HCT116 (cell line): ENCODE data around the gene F10. TPM values are rescaled to one million over a fixed set of nuclear protein-coding genes. Genes with fewer than 3 reads are reported as not detected.

ENCODE experiments used
- ATAC-seq: fragments of 200-7000 bp; cut with Tn5 transposase; 2 replicates; pipeline ENCODE4 v1.9.1; 2020; ENCODE audit warnings: mild to moderate bottlenecking, moderate library complexity
- BruUV-seq: library from RNA; stranded (reverse); fragments of 400-500 nt; replicated peaks from 2 replicates; lab custom pipeline; 2021; lab: Mats Ljungman, UMichigan
- CTCF ChIA-PET: fragments of 300-600 bp; sonication (Branson Sonifier 250); formaldehyde crosslinking; loops from one replicate; lab custom pipeline; 2021; ENCODE audit warnings: antibody characterized with exemption; lab: Charles Lee
- POLR2A ChIA-PET: fragments of 300-600, 350-600 bp; sonication (Branson Sonifier 250); formaldehyde crosslinking; loops from one replicate; lab custom pipeline; 2021; ENCODE audit warnings: antibody characterized with exemption; lab: Charles Lee
- RAD21 ChIA-PET, 2 experiments: fragments of 300-600 bp; sonication (Branson Sonifier 250); formaldehyde crosslinking; loops; one replicate each; lab custom pipeline; 2023; ENCODE audit warnings: low total read pairs in 2 of 2; ENCODE audit not compliant: uncharacterized antibody in 2 of 2, unreplicated experiment in 2 of 2, low non-redundant PET in 1 of 2; lab: Charles Lee
- DNase-seq: peaks from one replicate; pipeline ENCODE4 v3.0.0-alpha.2; 2010; ENCODE audit warnings: low read depth, low spot score
- H2AFZ ChIP-seq: fragments of 200-600 bp; shearing (Covaris generic), sonication (generic); 2 replicates; pipeline ENCODE4 v1.6.1; 2017; ENCODE audit warnings: low read depth, mixed run types, mixed read lengths, antibody characterized with exemption, low read length; ENCODE audit not compliant: poor library complexity, severe bottlenecking
- H3K27ac ChIP-seq: 2 replicates; pipeline ENCODE4 v1.5.1; 2012; ENCODE audit warnings: low read depth, low read length
- H3K27me3 ChIP-seq: fragments of 200-600 bp; sonication (generic); 2 replicates; pipeline ENCODE4 v1.6.1; 2016; ENCODE audit warnings: mixed run types, low read length, mixed read lengths; ENCODE audit not compliant: insufficient read depth
- H3K36me3 ChIP-seq, 2 experiments: fragments of 200-500 bp in 1 of 2; fragments of 200-600 bp in 1 of 2; sonication (Bioruptor generic) in 1 of 2; sonication (generic) in 1 of 2; 2 replicates each; pipeline versions ENCODE4 v1.5.1 to v1.6.1; 2014 to 2016; ENCODE audit warnings: low read length in 2 of 2, inconsistent platforms in 1 of 2, mixed read lengths in 1 of 2, mixed run types in 1 of 2; ENCODE audit not compliant: insufficient read depth in 2 of 2, control insufficient read depth in 1 of 2
- H3K4me1 ChIP-seq, 2 experiments: fragments of 200-600 bp in 1 of 2; sonication (generic) in 1 of 2; 2 replicates each; pipeline versions ENCODE4 v1.5.1 to v1.6.1; 2012 to 2017; ENCODE audit warnings: low read length in 2 of 2, inconsistent platforms in 1 of 2, mild to moderate bottlenecking in 1 of 2, mixed read lengths in 1 of 2, mixed run types in 1 of 2, moderate library complexity in 1 of 2; ENCODE audit not compliant: insufficient read depth in 2 of 2, control insufficient read depth in 1 of 2
- H3K4me2 ChIP-seq: fragments of 200-600 bp; sonication (generic); 2 replicates; pipeline ENCODE4 v1.6.1; 2017; ENCODE audit warnings: mixed run types, low read length, mixed read lengths
- H3K4me3 ChIP-seq, 2 experiments: fragments of 200-600 bp in 1 of 2; sonication (generic) in 1 of 2; replicated peaks in 1 of 2; 2 replicates each; pipeline ENCODE4 v1.5.1; 2011 to 2016; ENCODE audit warnings: low read length in 2 of 2, control low read depth in 1 of 2, low read depth in 1 of 2, mild to moderate bottlenecking in 1 of 2, mixed read lengths in 1 of 2, mixed run types in 1 of 2
- H3K79me2 ChIP-seq: fragments of 200-600 bp; sonication (generic); 2 replicates; pipeline ENCODE4 v1.6.1; 2017; ENCODE audit warnings: mild to moderate bottlenecking, mixed run types, low read length, moderate library complexity, mixed read lengths; ENCODE audit not compliant: insufficient read depth
- H3K9ac ChIP-seq: fragments of 200-600 bp; sonication (generic); 2 replicates; pipeline ENCODE4 v1.6.1; 2016; ENCODE audit warnings: low read length, mixed read lengths
- H3K9me2 ChIP-seq: fragments of 200-600 bp; sonication (generic), shearing (Covaris generic); 2 replicates; pipeline ENCODE4 v1.6.1; 2017; ENCODE audit warnings: mixed run types, mild to moderate bottlenecking, moderate library complexity; ENCODE audit not compliant: insufficient read depth
- H3K9me3 ChIP-seq, 2 experiments: fragments of 200-500 bp in 1 of 2; fragments of 200-600 bp in 1 of 2; sonication (Bioruptor generic) in 1 of 2; sonication (generic) in 1 of 2; 2 replicates each; pipeline ENCODE4 v1.6.1; 2014 to 2017; ENCODE audit warnings: low read length in 2 of 2, mixed read lengths in 2 of 2, inconsistent platforms in 1 of 2, low read depth in 1 of 2, mild to moderate bottlenecking in 1 of 2, mixed run types in 1 of 2, moderate library complexity in 1 of 2; ENCODE audit not compliant: control insufficient read depth in 1 of 2, insufficient read depth in 1 of 2
- H4K20me1 ChIP-seq: fragments of 200-600 bp; sonication (generic), shearing (Covaris generic); 2 replicates; pipeline ENCODE4 v1.6.1; 2017; ENCODE audit warnings: mixed run types, mild to moderate bottlenecking, moderate library complexity; ENCODE audit not compliant: insufficient read depth
- CEBPB ChIP-seq: IDR thresholded peaks from 2 replicates; pipeline ENCODE4 v1.6.1; 2012; ENCODE audit warnings: low read depth
- EZH2 ChIP-seq: fragments of 200-600 bp; sonication (generic); IDR thresholded peaks from 2 replicates; pipeline ENCODE4 v1.6.1; 2017; ENCODE audit warnings: antibody characterized with exemption, mixed run types
- EZH2phosphoT487 ChIP-seq: fragments of 200-600 bp; IDR thresholded peaks from 2 replicates; pipeline ENCODE4 v1.6.1; 2018; ENCODE audit warnings: antibody characterized with exemption, borderline replicate concordance
- JUND ChIP-seq: IDR thresholded peaks from 2 replicates; pipeline ENCODE4 v1.6.1; 2012
- MAX ChIP-seq: IDR thresholded peaks from 2 replicates; pipeline ENCODE4 v1.6.1; 2012
- REST ChIP-seq: IDR thresholded peaks from 2 replicates; pipeline ENCODE4 v1.6.1; 2012; ENCODE audit warnings: low read depth
- SIN3A ChIP-seq: IDR thresholded peaks from 2 replicates; pipeline ENCODE4 v1.6.1; 2012; ENCODE audit warnings: low read depth
- SRF ChIP-seq: IDR thresholded peaks from 2 replicates; pipeline ENCODE4 v1.6.1; 2012; ENCODE audit warnings: low read depth
- ZFX ChIP-seq: fragments of 450-650 bp; IDR thresholded peaks from 2 replicates; pipeline ENCODE4 v1.6.1; 2017
- intact Hi-C: fragments of 100-400 bp; cut with micrococcal nuclease; formaldehyde crosslinking; loops from 2 replicates; pipeline ENCODE4 v1.10.0; 2022
- total RNA-seq: library from RNA; stranded (reverse); gene quantifications from one replicate; pipeline ENCODE4 v1.2.1, GENCODE V29; 2021; ENCODE audit not compliant: unreplicated experiment

Gene F10
- total RNA-seq, 1 experiment from 2014 or later = 4.0 TPM

- DNase-seq = no peak
- no peak overlapping the region for H3K4me3 ChIP-seq
- H3K9me3 ChIP-seq = no peaks in the 10 kb centered on the region
- no peaks in the 10 kb centered on the region for H3K36me3 ChIP-seq
- ChIA-PET CTCF (no interaction called here), RAD21 (no interaction called here), POLR2A (no interaction called here)
- intact Hi-C loops = no loop called here
- BruUV-seq = no TSS peak
- H2AFZ ChIP-seq = no peak overlapping the region
- no peak for TF ChIP-seq SIN3A
- TF ChIP-seq REST = no peak
- TF ChIP-seq CEBPB = no peak
- TF ChIP-seq SRF = no peak
- TF ChIP-seq EZH2 = no peak
- no peak for TF ChIP-seq EZH2phosphoT487
- TF ChIP-seq JUND = no peak
- no peak for TF ChIP-seq MAX
- TF ChIP-seq ZFX = no peak
- H3K4me1 ChIP-seq = peaks cover 0 to 7% of the 10 kb centered on the region in 2 experiments; a peak in 1 of 4 replicates
- ATAC-seq = no peak
- H3K79me2 ChIP-seq = no peaks in the 10 kb centered on the region
- H3K27ac ChIP-seq = no peak overlapping the region
- no peaks in the 10 kb centered on the region for H4K20me1 ChIP-seq
- no peak overlapping the region for H3K9ac ChIP-seq
- H3K4me2 ChIP-seq = no peak overlapping the region
- no peaks in the 10 kb centered on the region for H3K9me2 ChIP-seq
- no peaks in the 10 kb centered on the region for H3K27me3 ChIP-seq
Observed at GRCh38 chr13:113113846-113114271, 8.7 kb upstream of the F10 start.
